Activated CD4-positive, CD25-positive, alpha-beta regulatory T cell treated with anti-CD3 and anti-CD28 coated beads, Interleukin-2, amount 50 U/mL, for 16 hours (primary cell): Measurements from ENCODE around the gene FILIP1.

Experiments used
- DNase-seq: peaks from one replicate; pipeline ENCODE4 v3.0.0-alpha.2; 2020; ENCODE audit warnings: low read depth, low spot score

FILIP1 gene

GRCh38 chr6:75296811-75297779 is 196.5 kb downstream of the FILIP1 start:
- no peak for DNase-seq

GRCh38 chr6:75292555-75292954 is 201.0 kb downstream of the FILIP1 start:
- no peak for DNase-seq

DNA sequence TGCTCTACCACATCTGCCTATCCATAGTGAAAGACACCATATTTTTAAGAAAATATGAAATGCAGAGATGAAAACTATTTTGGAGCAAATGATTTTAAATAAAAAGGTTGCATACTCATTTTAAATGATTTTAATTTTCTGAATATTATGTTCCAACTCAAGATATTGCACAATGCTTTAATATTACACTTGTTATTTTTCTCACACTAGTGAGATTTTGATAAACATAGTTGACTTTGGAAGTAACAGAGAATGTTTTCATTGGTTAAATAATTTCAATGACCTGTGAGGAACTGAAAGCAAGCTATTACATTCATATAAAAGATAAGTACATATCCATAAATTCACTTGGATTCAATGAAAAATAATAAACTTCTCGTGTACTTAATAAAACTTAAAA is 201.9 kb downstream of the FILIP1 start:
- no peak for DNase-seq

DNA sequence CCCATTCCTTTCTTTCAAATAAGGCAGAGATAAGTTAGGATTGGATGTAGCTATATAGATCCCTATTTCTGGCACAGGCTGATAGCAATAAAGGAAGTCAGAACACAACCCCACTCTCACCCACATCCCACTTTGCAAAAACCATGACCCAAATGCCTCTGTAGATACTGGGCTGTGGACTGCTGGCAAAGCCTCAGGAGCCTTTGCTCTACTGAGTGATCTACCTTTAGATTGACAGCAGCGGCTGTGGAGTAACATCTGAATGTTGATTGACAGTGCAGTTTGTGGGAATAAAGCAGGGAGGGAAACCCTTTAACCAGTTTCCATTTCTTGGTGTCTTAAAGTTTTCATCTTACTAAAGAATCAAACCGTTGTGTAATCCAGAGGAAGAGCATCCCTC is 202.3 kb downstream of the FILIP1 start:
- no peak for DNase-seq

DNA sequence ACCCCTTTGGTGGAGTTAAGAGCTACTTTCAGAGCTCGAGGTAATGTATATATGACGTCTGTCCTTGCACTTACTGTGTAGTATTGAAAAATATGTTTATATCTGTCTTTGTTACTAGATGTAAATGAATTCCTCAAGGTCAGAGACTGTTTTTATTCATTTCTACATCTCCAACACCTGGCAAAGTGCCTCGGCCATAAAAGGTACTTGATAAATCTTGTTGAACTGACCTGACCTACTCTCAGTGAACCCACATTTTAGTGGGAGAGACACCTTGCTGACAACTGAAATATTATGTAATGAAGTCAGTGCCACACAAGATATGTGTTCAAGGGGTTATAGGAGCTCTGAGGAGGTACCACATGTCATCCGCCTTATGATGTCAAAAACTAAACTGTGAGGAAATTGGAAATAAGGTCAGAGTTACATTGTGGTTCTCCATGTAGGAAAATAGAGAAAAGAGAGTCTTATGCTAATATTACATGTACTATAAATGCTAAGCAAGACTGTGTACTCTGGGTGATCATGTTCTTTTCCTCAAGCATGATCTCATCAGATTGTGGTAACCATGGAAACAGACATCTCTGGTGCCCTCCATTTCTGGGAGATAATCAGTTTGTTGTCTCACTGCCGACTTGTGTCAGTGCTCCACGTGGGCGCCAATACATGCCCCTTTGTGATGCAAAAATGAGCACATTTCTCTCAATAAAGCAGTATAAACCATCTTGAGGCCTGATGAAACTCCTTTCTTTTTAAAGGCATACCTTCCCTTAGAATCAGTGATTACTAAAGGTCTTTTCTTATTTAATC is 203.3 kb downstream of the FILIP1 start:
- no peak for DNase-seq

DNA sequence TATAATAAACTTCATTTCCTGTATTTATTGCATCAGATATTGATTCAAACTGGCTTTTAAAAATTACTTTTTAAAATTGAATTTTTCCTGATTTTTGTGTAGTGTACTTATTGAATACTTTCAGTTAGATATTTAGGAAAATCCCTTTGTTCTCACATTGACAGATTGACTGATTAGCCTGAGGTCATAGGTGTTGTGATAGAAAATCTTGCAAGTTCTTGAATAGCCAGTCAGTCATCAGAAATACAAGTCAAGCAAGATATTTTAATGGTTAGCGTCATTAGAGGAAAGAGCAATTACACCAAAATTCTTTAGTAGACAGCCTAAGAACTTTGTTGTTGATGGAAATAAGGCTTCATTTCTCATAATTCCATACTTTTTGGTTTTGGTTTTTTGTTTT is 205.6 kb downstream of the FILIP1 start:
- DNase-seq, result no peak

DNA sequence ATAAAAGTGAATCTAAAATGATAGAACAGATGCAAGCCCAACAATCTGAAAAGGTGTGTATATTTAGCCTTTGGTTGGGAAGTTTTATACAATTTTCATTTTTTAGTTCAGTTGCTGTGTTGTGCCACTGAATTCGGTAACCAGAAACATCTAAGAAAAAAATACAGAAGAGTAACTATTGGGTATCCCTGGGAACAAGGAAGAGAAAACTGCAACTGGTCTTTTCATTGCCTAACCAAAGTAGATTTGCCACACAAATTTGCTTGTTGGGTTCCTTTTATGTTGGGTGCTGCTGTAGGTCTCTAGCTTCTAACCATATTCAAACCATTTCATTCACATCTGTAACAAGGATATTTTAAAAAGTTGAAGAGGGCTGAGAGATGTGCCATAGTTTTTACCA is 206.2 kb downstream of the FILIP1 start:
- DNase-seq, result no peak

- no peak for DNase-seq
Observed at GRCh38 chr6:75286955-75287354, 206.6 kb downstream of the FILIP1 start.

- DNase-seq, result no peak
Observed at GRCh38 chr6:75285283-75285639, 208.3 kb downstream of the FILIP1 start.

GRCh38 chr6:75284632-75285282 is 208.8 kb downstream of the FILIP1 start, which contains the start of gene TMEM30A:
Gene TMEM30A (minus strand): TSS chr6:75284792. CDS start chr6:75284638, 154 bp downstream.
- peak; percentile 88 for DNase-seq

DNA sequence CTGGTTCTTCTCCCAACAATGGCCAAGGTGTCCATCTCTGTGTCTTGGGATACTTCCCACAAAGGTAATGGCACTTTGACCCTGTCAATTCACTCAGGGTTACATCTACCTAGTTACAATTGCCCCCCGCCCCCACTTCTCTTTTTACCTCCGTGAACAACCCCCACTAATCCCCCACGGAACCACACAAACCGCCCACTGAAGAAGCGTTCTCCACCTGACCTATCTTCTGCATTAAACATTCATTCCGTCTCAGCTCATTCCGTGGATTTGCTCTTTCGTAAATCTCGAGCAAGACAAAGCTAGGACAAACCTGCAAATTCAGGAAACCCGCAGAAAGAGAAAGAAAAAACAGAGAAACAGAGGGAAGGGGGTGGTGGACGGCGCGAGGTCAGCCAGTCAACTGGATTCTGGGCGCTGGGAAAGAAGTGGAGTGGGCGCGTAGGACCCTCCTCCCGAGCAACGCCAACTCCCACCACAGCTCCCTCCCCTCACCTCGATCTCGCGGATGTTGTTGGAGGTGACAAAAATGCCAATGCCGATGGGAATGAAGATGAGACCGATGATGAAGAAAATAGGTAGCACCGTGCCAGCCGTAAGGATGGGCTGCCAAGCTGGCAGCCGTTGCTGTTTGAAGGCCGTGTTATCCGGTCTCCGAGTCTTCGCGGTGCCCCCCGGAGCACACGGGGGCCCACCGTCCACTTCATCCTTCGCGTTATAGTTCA is 209.5 kb downstream of the FILIP1 start:
- peak; percentile 3 for DNase-seq

DNA sequence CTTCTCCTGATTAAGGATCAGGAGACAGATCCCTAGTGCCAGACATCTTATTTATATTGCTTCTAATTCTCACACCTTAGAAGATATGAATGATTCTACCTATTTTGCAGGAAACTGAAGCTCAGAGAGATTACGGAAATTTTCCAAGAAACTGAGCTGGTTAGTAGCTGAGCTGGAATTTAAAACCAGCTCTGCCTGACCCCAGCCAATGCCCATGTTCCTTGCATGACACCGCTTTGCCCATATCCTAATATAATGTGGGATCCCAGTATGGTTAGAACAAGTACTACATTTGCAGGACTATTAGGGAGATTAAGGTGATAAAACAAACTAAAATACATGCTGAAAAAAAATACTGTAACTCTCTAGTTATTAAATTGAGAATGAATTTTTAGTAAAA is 210.9 kb downstream of the FILIP1 start:
- no peak for DNase-seq

DNA sequence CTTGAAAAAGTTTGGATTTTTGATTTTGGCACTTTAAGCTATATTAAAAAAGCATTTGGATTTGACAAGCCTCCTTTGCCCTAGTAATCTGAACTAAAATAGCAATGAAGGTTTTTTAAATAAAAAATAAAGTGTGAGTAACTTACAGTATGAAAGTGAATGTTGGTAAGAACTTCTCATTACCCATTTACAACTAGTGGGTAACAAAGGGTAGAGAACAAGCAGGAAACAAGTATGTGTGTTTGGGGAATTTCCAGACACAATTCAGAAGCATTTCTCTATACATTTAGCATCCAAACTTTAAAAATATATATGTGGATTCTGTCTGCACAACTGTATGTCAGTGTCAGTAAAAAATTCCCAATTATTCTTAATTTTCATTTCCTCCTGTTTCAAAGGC is 211.9 kb downstream of the FILIP1 start:
- no peak for DNase-seq

GRCh38 chr6:75280131-75280855 is 213.3 kb downstream of the FILIP1 start:
- no peak for DNase-seq

GRCh38 chr6:75279418-75279817 is 214.2 kb downstream of the FILIP1 start:
- DNase-seq, result no peak

GRCh38 chr6:75278474-75279077 is 215.0 kb downstream of the FILIP1 start:
- DNase-seq, result no peak

DNA sequence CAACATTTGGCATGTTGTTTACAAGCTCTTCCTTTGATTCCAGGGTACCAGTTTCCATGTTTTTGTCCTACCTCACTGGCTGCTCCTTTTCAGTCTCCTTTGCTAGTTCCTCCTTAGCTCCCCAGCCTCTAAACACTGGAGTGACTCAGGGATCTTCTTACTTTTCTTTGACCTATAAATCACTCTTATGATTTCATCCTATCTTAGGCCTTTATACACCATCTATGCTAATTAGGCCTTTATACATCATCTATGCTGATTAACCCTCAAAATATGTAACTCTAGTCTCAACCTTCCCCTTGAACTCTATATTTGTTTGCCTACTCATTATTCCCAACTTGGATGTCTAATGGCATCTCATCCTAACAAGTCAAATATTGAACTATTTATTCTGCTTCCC is 218.5 kb downstream of the FILIP1 start:
- no peak for DNase-seq

DNA sequence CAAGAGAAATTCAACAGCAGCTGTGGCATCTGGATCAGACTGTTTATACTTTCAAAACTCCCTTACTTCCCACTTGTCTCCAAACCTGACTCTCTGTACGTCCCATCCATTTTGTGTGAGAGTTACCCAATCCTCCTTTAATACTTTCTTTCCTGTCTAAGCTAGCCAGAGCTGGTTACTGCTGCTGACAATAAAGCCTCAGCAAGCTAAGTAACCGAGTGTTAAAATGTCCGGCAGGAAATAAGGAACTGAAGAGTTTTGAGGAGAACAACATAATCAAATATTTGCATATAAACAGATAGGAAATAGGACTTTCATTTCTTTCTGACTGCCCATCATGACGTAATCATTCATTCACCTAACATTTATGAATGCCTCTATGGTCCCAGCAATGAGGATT is 220.6 kb downstream of the FILIP1 start:
- DNase-seq, result no peak

DNA sequence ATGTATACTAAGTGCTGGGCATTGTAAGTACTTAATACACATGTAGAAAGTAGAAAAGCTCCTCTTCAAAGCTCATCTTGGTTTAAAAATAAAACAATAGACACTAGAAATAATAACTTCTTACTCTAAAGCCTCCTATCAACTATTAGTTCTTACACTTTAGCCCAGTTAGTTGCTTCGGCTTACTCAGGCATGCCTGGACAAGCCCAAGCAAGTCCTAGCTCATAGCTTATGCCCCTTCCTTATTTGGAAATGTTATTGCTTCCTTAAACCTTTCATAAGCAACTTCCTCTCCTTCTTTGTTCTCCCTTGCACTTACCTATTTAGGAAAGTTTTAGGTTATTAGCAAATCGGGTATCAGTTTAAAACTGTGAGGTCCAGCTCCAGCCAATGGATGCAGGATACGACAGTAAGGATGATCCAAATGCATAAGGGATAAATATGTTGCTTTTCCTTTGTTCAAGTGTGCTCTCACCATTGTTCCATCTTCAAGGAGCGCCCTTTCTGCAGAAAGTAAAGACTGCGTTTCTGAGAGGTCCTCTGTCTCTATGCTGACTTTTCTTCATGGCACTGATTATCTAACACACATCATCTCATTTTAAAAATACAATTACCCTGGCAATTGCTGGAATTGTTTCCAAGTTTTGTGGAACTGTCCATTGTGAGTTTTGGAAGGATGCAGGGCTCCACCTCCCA is 221.3 kb downstream of the FILIP1 start:
- DNase-seq, result no peak

GRCh38 chr6:75268988-75269354 is 224.6 kb downstream of the FILIP1 start:
- no peak for DNase-seq
